Pulmonary artery endothelial cell (primary cell): Measurements from ENCODE around the gene CUL9. TPM values are rescaled to one million over a fixed set of nuclear protein-coding genes. Genes with fewer than 3 reads are reported as not detected.

Source experiments
- DNase-seq: peaks from one replicate; pipeline ENCODE4 v3.0.0-alpha.2; 2011; ENCODE audit warnings: low read depth, low spot score
- total RNA-seq: library from RNA; depleted of rRNA; stranded (reverse); fragments of >200 nt; gene quantifications from 2 replicates; pipeline ENCODE4 v1.2.3, GENCODE V29; 2014

CUL9 gene
- total RNA-seq, 1 donor from 2014 or later: 20.3 TPM

DNA sequence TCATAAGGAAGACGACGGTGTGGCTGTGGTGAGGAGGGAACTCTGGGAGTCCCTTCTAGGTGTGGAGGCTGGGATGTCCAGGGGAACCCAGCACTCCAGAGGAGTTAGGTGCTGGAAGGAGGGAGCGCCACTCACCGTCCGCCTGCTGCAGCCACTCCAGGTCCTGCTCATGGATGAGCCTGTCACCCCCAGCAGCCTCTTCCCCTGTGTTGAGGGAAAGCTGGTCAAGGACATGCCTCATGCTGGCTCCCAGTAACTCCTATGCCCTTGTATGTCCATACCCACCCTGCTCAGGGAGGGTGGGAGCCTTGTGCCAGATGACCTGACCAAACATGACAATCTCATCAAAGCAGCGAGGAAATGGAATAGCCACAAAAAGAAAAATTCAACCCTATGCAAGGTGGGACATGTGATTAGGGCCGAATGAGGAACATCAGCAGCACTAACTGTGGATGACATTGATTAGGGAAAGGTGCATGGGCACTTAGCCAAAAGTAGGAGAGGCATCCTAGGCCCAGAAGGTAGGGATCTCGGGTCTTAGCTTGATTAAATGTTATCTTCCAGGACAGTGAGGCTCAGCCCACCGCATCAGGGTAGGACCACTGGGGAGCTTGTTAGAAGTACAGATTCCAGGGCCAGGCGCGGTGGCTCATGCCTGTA, 44.3 kb downstream of the CUL9 start:
- no peak for DNase-seq

DNA sequence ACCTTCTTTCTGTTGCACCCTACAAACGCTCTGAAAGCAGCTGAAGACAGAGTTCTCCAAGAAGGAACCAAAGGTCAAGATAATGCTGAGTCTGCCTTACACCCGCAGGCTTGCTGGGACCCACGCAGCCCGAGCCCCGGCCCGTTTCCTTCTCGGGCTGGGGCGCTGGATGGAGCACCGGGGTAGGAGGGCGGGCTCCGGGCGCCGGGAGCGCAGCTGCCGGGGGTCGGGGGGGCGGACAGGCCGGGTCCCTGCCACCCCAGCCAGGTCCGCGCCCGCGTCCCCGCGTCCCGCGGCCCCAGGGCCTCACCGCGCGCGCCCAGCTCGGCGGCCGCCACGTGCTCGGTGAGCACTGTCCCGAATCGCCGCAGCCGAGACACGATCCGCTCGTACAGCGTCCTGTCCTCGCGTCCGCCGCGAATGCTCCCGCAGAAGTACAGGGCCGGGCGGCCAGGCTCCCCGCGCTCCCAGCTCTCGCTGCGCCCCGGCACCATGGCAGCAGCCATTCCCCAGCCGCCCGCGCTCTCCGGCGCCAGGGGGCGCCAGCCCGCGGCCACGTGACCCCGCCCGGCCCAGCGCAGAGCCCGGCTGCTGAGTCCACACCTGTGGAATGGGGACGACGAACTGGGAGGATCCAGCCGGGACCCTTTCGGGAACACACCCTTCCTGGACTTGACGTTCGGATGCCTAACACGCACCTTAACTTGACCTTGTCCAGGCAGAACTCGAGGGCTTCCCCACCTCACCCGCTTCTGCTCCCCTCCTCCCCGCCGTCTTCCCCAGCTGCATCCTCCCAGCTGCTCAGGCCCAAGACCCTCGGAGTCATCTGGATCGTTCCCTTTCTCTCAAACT, 47.2 kb downstream of the CUL9 start, which contains the start of gene DNPH1:
DNPH1 (minus strand) TSS at position 531 of the 852 bp plus-strand sequence; CDS start at position 506, 25 bp downstream.
- DNase-seq: no peak

DNA sequence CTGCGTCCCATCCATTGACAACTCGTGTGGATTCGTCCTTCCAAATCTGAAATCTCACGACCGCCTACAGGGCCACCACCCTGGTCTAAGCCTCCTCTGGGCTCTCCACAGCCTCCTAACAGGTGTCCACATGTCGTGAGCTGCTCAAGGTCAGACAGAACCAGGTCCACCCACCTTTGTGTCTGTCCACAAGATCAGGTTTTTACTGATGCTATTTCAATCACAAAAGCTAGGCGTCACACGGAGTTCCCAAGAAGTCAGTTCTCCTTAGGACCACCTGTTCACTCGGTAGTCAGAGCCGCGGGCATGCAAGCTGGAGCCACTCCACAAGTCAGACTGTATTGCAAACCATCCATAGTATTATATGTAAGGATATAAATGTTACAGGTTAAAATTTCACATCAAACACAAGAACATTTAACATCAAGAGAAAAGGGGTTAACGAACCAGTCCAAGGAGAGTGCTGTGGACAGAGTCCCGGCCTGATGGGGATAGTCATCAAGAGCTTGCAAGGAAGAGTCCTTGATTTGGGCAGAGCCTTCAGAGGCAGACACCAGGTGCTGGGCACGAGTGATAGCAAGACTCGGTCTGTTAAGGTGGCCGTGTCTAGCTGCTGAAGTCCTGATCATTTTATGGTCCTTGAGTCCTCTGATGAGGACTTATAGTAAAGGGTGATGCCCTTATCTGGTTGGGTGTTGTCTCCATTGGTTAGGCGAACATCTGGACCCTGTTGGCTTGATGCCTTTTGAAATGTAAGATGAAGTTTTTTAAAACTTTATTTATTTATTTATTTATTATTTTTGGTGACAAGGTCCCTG, 48.0 kb downstream of the CUL9 start:
- DNase-seq: no peak

DNA sequence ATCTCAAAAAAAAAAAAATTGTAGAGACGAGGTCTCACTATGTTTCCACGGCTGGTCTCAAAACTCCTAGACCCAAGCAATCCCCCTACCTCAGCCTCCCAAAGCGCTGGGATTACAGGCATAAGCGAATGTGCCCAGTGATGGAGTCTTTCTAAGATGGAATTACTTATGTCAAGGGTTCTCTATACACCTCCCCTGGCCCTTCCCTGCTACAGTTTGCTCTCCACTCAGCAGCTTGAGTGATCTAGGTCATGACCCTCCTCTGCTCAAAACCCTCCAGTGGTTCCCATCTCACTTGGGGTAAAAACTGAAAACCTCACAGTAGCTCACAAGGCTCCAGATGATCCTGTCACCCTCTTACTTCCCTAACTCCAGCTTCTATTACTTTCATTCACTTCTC, 49.1 kb downstream of the CUL9 start:
- no peak for DNase-seq

GRCh38 chr6:43231735-43232450, 49.9 kb downstream of the CUL9 start:
- DNase-seq: no peak

DNA sequence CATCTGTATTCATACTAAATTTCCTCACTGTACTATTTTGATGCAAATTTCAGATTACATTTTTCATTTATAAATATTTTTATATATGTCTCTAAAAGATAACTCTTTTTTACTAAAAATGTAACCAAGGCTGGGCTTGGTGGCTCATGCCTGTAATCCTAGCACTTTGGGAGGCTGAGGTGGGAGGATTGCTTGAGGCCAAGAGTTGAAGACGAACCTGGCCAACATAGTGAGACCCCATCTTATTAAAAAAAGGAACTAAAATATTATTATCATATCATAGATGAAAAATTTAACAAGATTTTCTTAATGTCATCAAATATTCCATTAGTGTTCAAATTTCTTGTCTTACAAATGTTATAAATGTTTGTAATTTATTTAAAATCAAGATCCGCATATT, 53.8 kb downstream of the CUL9 start:
- no peak for DNase-seq

DNA sequence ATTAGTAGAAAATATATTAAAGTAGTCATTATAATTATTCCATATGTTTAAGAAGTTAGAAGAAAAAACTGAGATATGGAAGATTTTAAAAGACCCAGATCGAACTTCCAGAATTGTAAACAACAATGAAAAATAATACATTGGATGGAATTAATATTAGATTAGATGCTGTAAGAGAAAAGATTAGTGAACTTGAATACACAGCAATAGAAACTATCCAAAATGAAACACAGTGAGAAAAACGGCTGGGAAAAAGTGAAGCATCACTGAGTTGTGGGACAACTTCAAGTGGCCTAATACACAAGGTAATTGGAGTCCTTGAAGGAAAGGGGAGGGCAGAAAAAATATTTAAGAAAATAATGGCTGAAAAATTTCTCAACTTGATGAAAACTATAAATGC, 57.1 kb downstream of the CUL9 start:
- DNase-seq: no peak

DNA sequence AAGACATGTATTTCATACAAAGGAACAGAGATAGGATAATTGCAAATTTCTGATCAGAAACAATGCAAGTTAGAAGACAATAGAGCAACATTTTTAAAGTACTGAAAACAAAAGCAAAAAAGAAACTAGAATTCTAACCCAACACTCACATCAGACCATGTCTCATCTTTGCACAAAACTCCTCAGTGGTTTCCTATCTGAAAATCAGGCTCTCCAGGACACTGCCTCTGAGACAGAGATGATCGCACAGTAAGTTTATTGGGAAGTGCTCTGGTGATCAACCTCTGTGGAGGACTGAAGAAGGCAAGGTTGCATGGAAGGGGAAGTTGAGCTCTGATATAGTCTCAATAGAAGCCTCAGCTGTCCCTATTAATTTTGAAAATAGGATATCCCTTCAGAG, 59.0 kb downstream of the CUL9 start:
- no peak for DNase-seq

DNA sequence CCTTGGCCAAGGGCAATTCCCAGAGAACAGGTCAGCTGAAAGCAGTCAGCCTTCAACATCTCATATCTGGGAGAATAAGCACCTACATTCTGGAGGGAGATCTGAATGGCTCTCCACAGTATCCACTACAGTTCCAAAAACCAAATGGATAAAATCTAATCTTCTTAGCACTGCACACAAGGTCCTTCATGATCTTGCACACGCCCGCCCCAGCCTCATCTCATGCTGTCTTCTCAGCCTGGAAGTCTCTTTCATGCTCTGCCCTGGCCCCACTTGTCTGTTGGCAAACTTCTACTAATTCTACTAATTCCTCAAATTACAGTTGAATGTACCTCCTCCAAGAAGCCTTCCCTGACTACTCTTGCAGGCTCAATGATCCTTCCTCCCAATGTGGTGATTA, 59.5 kb downstream of the CUL9 start:
- no peak for DNase-seq

DNA sequence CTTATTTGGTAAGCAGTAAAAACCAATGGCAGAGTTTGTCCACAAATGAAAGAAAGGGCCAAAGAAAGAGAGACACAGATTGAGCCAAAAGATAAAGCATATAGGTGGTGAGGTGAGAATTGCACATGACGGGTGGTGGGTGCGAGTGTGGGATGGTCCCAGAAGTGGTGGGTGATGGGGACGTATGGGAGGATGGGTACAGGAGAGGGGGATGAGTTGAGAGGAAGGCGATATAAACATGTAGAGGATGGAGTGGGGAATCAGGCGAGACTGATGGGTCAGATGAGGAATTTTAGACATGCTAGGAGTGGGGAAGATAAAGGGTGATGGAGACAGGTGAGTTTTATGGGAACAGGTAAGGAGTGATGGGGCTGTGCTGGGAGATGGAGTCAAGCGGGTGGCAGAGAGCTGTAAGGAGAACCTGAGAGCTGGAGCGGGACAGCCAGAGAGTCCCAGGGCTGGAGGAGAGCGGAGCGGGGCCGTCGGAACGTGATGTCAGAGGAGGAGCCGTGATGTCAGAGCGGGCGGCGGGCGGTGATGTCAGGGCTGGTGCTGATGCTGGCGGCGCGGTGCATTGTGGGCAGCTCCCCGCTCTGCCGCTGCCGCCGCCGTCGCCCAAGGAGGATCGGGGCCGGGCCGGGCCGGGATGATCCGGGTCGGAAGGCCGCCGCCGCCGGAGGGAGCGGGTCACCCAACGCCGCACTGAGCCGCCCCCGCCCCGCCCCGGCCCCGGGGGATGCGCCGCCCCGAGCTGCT, 61.1 kb downstream of the CUL9 start, which contains the start of gene TTBK1:
TTBK1 (plus strand) TSS at position 574 of the 756 bp plus-strand sequence. CDS start 3,180 bp downstream, outside the sequence.
- no peak for DNase-seq

- no peak for DNase-seq
Measured at GRCh38 chr6:43243664-43244321, 61.8 kb downstream of the CUL9 start.

DNA sequence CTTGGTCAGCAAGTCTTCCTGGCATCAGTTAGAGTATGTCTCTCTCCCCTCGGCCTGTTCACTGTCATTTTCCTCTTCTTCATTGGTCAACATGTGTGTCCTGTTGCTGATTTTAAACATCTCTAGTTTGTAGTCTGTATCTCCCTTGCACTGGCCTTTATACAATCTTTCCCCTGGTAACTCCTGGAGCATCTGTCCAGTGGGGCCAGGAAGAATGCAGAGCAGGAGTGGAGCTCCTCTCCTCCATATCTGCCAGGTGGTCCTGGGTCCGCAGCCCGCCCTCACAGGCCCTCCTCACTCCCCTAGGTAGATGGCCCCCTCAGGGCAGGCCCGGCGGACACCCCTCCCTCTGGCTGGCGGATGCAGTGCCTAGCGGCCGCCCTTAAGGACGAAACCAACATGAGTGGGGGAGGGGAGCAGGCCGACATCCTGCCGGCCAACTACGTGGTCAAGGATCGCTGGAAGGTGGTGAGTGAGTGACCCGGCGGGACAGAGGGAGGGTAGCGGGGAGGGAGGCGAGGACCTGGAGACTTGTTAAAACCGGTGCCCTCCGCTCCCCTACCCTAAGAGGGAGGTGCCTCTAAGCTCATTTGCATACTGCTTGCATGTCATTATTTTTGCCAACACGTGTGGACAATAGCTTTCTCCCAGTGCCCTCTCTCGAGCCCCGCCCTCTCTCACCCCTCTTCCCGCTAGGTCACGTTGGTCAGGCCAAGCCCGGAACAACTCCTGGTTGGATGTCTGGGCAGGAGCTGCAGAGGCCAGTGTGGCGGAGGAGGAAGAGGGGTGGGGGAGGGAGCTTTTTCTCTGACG, 64.5 kb downstream of the CUL9 start:
- no peak for DNase-seq

- no peak for DNase-seq
Measured at GRCh38 chr6:43247114-43247999, 65.4 kb downstream of the CUL9 start.

GRCh38 chr6:43248101-43248500, 66.1 kb downstream of the CUL9 start:
- DNase-seq: no peak

DNA sequence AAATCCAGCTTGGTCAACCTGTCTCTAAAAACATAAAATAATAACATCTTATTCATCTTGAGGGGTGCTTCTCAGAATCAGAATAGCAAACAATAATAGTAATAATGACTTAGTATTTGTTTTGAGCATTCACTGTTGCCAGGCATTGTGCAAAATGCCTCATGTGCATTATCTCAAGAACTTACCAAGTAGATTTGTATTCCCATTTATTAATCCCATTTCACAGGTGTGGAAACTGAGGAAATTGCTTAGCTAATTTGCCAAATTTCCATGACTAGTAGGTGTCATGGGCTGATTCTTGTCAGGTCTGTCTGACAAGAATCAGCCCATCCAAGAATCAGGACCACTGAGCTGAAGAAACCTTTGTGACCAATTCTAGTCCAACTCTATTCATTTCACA, 66.8 kb downstream of the CUL9 start:
- no peak for DNase-seq

DNA sequence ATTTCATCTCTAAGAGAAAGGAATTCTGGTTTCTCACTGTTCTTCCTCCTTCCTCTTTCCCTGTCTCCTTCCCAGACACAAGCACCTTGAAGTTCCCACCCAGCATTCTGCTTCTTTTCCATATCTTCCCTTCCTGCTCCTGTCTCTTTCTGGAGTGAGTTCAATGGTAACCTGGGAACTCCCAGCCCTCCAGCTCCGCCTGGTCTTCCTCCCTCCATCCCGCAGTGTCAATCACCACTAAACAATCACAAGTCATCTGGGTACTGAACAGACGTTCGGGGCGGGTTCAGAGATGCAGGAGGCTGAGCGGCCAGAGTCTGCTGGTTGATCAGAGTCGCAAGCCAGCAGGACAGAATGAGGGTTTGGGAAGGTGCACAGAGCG, 69.0 kb downstream of the CUL9 start:
- no peak for DNase-seq

DNA sequence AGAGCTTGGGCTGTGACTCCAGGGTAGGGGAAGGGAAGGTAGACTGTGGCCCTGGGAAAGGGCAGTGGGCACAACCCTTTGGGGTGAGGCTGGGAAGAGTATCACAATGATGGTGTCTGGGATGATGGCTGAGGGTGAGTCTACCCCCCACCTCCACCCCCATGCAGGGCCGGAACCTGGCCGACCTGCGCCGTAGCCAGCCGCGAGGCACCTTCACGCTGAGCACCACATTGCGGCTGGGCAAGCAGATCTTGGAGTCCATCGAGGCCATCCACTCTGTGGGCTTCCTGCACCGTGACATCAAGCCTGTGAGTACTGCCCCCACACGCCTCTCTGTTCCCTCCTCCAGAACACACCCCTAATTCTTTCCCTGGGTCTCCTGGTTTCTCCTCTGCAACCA, 71.4 kb downstream of the CUL9 start:
- no peak for DNase-seq
